Measurements from ENCODE around the gene WFDC13. TPM values are rescaled to one million over a fixed set of nuclear protein-coding genes. Genes with fewer than 3 reads are reported as not detected.

The WFDC13 gene
- total RNA-seq, 1 experiment from 2014 or later: not detected

Other genes with a start within 250 kb of the WFDC13 start
- not detected in 2 replicates for gene WFDC2, start 232.3 kb upstream of the WFDC13 start, total RNA-seq (2014; rRNA removed; shearing (Covaris generic))
- gene SPINT3, start 186.4 kb upstream of the WFDC13 start, total RNA-seq (2014; rRNA removed; shearing (Covaris generic)): not detected in 2 replicates
- gene WFDC6, start 162.6 kb upstream of the WFDC13 start, total RNA-seq (2014; rRNA removed; shearing (Covaris generic)): not detected in 2 replicates
- not detected in 2 replicates for gene EPPIN, start 154.6 kb upstream of the WFDC13 start, total RNA-seq (2014; rRNA removed; shearing (Covaris generic))
- not detected in 2 replicates for gene WFDC8, start 122.8 kb upstream of the WFDC13 start, total RNA-seq (2014; rRNA removed; shearing (Covaris generic))
- not detected in 2 replicates for gene WFDC10A, start 72.3 kb upstream of the WFDC13 start, total RNA-seq (2014; rRNA removed; shearing (Covaris generic))
- not detected in 2 replicates for gene WFDC9, start 70.8 kb upstream of the WFDC13 start, total RNA-seq (2014; rRNA removed; shearing (Covaris generic))
- gene WFDC11, start 31.8 kb upstream of the WFDC13 start, total RNA-seq (2014; rRNA removed; shearing (Covaris generic)): not detected in 2 replicates
- 0.98 TPM in 1 of 2 replicates, not detected in the other for gene WFDC10B, start 3.0 kb downstream of the WFDC13 start, total RNA-seq (2014; rRNA removed; shearing (Covaris generic))
- not detected in 2 replicates for gene SPINT4, start 20.3 kb downstream of the WFDC13 start, total RNA-seq (2014; rRNA removed; shearing (Covaris generic))
- 3.0 TPM in 1 of 2 replicates, not detected in the other for gene WFDC3, start 89.8 kb downstream of the WFDC13 start, total RNA-seq (2014; rRNA removed; shearing (Covaris generic))
- 43.9 and 59.9 TPM in 2 replicates for gene DNTTIP1, start 89.9 kb downstream of the WFDC13 start, total RNA-seq (2014; rRNA removed; shearing (Covaris generic))
- gene UBE2C, start 110.6 kb downstream of the WFDC13 start, total RNA-seq (2014; rRNA removed; shearing (Covaris generic)): 206 and 210 TPM in 2 replicates
- not detected in 2 replicates for gene TNNC2, start 125.3 kb downstream of the WFDC13 start, total RNA-seq (2014; rRNA removed; shearing (Covaris generic))
- gene SNX21, start 131.8 kb downstream of the WFDC13 start, total RNA-seq (2014; rRNA removed; shearing (Covaris generic)): 50.0 and 59.2 TPM in 2 replicates
- 60.9 and 71.1 TPM in 2 replicates for gene ACOT8, start 155.4 kb downstream of the WFDC13 start, total RNA-seq (2014; rRNA removed; shearing (Covaris generic))
- gene ZSWIM3, start 155.6 kb downstream of the WFDC13 start, total RNA-seq (2014; rRNA removed; shearing (Covaris generic)): 4.2 and 4.8 TPM in 2 replicates
- gene ZSWIM1, start 179.2 kb downstream of the WFDC13 start, total RNA-seq (2014; rRNA removed; shearing (Covaris generic)): 7.7 and 10.0 TPM in 2 replicates
- 0.21 TPM in 1 of 2 replicates, not detected in the other for gene SPATA25, start 185.6 kb downstream of the WFDC13 start, total RNA-seq (2014; rRNA removed; shearing (Covaris generic))
- 2.5 and 3.1 TPM in 2 replicates for gene NEURL2, start 189.2 kb downstream of the WFDC13 start, total RNA-seq (2014; rRNA removed; shearing (Covaris generic))
- gene CTSA, start 189.3 kb downstream of the WFDC13 start, total RNA-seq (2014; rRNA removed; shearing (Covaris generic)): 114 and 142 TPM in 2 replicates
- 2.1 and 3.9 TPM in 2 replicates for gene PLTP, start 210.1 kb downstream of the WFDC13 start, total RNA-seq (2014; rRNA removed; shearing (Covaris generic))
- gene PCIF1, start 232.6 kb downstream of the WFDC13 start, total RNA-seq (2014; rRNA removed; shearing (Covaris generic)): 7.0 and 9.3 TPM in 2 replicates

All from A172 (cell line).